NAMALWA (cell line): ENCODE data around the gene AP2A2.

Source experiments
- DNase-seq: peaks from one replicate; pipeline ENCODE4 v3.0.0-alpha.2; 2015; ENCODE audit warnings: low spot score

The AP2A2 gene

GRCh38 chr11:996681-997080 is 71.0 kb downstream of the AP2A2 start:
- no peak for DNase-seq

GRCh38 chr11:997907-998306 is 72.2 kb downstream of the AP2A2 start:
- no peak for DNase-seq

GRCh38 chr11:999009-999408 is 73.3 kb downstream of the AP2A2 start:
- no peak for DNase-seq

DNA sequence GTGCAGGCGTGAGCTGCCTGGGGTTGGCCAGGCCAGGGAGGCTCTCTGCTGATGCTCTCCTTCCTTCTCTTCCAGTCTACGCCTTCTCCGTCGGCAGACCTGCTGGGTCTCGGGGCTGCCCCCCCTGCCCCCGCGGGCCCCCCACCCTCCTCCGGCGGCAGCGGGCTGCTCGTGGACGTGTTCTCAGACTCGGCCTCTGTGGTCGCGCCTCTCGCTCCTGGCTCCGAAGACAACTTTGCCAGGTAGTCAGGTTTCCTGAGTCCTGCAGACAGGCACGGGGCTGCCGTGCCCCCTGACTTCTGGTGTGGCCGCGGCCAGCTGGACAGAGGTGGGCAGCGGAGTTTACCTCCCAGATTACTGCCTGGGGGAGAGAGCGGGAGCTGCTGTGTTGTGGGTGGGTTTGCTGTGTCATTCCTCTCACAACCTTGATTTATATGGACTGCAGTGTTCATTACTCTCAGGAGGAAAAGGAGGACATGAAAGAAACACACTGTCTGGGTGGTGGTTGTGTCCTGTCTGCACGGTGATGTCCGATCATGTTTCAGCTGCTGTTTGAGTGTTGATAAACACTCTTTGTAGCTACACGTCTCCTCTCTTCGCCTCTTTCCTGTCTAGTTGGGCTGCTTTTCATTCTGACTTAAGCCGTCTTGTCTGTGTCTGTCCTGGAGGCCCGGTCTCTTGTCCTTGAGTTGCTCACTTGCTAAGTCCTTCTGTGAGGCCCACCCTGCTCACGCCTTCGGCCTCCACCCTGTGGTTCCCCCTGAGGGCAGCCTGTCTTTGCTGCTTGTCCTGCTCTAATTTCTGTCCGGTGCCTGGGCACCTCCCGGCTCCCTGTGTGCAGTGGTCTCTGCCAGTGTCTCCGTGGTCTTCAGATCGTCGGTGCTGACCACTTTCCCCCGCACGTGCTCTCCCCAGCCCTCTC is 74.9 kb downstream of the AP2A2 start:
- no peak for DNase-seq

DNA sequence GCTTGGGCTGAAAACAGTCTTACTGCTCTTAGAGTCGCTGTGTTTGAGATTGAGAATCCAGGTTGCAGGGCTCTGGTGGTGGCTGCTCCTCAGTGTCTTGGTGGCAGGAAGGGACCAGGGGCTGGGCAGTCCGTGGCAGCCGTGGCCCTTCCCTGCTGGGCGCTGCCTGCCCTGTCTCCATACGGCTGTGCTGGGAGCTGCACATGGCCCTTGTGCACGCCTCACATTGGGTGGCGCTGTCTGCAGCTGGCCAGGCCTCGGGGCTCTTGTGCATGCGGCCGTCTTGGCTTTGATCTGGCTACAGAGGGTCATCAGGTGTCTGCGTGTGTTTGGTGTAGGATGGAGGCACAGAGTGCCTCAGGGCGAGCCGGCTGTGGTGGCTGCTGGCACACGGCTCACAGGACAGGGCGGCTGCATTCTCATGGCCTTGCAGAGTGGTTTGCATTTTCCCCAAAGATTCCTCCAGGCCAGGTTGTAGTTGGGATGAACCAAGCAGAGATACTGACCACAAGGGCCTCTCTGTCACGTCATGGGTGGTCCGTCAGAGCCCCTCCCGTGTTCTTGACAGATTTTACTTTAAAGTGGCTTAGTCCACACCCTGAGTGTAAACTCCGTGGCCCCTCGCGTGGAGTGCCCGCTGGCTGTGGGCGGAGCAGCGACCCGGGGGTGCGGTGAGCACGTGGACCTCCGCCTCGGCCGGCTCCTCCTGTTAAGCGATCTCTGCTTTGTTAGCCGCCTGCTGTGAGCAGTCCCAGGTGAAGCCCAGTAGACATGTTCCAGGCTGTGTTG is 76.1 kb downstream of the AP2A2 start:
- DNase-seq: no peak

DNA sequence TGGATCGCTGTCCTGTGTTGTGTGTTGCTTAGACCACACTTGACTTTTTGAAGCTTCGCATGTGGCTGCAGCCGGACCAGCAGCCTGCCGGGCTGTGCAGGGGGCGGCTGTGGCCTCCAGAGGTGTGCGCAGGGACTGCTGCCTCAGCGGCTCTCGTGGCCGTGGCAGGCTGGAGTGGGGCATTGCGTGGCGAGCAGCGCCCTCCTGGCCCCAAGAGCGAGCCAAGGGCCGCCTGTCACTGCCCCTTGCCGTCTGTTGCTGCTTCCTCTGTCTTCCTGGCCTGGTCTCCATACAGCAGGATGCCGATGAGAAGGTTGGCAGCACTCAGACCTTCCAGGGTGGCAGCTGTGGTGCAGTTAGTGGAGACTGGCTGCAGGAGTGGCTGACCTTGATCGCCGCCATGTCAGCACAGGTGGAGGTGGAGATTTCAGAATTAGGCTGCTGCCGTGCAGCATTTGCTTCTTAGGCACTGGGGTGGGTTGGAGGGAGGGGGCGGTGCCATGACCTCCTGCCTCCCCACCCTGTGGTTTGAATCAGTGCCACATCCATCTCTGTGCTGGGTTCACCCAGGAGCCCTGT is 76.8 kb downstream of the AP2A2 start:
- no peak for DNase-seq

GRCh38 chr11:1003159-1003558 is 77.5 kb downstream of the AP2A2 start:
- DNase-seq: no peak

- DNase-seq: peak; percentile 94
Measured at GRCh38 chr11:1005928-1006327, 80.3 kb downstream of the AP2A2 start.

DNA sequence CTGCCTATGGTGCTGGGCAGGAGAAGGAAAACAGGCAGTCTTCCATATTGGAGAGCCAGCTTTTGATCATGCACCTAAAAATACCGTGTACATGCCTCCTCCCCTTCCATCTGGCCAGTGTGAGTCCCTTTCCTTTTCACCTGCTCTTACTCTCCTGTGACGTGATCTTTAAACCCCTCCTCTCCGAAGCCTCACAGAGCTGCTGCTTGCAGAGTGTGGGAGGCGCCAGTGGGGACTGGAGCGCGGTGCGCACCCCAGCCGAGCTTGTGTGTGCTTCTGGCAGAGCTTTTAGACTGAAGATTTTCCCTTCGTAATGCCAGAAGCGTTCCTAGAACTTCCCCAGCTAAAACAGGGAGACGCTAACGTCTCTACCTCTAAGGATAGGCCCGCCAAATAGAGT is 81.1 kb downstream of the AP2A2 start:
- peak; percentile 74 for DNase-seq

GRCh38 chr11:1007279-1007678 is 81.6 kb downstream of the AP2A2 start:
- no peak for DNase-seq

GRCh38 chr11:1008001-1008802 is 82.5 kb downstream of the AP2A2 start:
- DNase-seq: no peak

DNA sequence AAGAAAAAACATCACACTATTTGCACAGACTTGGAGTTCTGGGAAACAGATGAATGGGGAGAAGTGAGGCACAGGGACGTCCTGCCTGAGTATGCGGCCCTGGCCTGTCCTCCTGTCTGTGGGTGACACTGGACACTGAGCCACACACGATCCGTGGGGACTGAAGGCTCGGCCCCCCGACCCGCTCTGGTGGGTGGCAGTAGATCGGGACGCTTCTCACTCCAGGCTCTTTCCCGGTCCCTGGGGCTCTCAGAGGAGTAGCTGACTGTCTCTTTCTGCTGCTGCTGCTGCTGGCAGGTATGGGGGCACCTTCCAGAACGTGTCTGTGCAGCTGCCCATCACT is 83.1 kb downstream of the AP2A2 start:
- DNase-seq: no peak

DNA sequence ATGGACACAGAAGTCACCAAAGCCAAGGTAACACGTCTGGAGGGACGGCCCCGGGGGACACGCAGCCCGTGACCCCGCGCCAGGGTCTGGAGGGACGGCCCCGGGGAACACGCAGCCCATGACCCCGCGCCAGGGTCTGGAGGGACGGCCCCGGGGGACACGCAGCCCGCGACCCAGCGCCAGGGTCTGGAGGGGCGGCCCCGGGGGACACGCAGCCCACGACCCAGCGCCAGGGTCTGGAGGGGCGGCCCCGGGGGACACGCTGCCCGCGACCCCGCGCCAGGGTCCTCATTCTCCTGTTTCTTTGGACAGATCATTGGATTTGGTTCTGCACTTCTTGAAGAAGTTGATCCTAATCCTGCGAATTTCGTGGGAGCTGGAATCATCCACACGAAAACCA is 83.7 kb downstream of the AP2A2 start:
- DNase-seq: no peak

DNA sequence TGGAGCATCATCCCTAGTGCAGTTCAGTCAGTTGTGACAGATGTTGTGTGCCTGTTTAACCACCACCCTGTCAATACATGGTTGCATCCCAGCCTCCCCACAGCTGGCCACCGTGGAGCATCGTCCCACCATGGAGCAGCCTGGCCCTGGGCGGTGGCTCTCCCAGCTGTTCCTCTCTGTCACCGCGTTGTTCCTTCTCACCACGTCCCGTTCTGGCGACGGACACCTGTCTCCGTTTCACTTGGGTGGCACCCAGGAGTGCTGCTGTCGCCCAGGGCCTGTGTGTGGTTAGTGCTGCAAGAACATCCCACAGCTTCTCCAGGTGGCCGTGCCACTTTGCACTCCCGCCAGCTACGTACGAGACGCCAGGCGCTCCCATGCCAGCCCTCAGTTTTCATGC is 84.3 kb downstream of the AP2A2 start:
- DNase-seq: peak; percentile 88

GRCh38 chr11:1010551-1011319 is 85.1 kb downstream of the AP2A2 start:
- no peak for DNase-seq

DNA sequence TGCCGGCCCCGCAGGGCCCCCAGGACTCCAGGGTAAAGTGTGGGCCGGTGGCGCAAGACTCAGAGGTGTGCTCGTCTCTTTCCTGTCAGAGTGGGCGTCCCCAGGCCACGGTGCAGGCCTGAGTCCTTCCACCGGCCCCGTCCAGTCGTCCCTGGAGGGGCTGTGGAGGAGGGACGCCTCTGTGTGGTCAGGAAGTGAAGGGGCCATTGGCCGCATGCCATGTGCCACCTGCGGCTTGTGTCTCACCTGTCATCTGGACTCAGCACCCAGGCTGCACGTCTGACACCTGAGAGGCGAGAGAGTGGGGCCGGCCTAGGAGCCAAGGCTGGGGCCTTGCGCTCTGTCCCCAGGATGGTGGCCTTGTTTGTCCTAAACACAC is 85.6 kb downstream of the AP2A2 start:
- DNase-seq: no peak

- no peak for DNase-seq
Measured at GRCh38 chr11:1012291-1012690, 86.6 kb downstream of the AP2A2 start.

DNA sequence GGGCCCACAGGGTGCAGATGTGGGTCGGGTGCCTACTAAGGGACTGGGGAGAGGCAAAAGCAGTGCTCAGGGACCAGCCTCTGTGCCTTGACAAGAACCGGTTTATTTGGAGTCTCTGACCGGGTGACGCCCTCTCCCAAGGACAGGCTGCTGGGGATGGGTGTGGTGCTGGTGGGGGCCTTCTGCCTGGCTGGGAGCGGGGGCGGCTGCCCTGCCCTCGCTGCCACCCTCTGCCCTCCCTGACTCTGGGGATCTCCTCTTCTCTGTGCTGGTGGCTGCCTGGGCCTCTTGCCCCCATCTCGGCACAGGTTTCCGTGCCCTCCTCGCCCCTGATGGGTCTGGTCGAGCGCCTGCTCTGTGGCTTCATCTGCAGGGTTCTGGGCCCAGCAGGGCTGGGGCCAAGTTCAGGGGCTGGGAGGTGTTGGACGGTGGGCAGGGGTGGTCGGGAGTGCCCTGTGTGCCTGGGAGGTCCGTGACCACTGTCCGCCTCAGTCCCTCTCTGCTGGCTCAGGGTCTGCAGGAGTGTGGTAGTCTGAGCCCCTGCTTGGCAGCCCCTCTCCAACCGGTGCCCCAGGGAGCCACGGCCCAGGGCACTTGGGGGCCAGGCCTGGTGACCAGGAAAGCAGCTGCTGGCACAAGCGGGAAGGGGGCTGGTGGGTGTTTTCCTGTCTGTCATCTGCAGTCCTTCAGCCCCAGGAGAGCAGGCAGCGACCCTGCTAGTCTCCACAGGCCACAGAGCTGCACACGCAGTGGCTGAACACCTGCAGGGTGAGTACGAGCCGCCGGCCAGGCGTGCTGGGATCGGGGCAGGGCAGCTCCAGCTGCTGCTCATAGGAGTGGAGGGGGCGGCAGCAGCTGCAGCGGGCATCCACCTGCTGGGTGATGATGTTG is 87.3 kb downstream of the AP2A2 start:
- DNase-seq: peak; percentile 84

- DNase-seq: no peak
Measured at GRCh38 chr11:1013631-1013935, 87.9 kb downstream of the AP2A2 start.

DNA sequence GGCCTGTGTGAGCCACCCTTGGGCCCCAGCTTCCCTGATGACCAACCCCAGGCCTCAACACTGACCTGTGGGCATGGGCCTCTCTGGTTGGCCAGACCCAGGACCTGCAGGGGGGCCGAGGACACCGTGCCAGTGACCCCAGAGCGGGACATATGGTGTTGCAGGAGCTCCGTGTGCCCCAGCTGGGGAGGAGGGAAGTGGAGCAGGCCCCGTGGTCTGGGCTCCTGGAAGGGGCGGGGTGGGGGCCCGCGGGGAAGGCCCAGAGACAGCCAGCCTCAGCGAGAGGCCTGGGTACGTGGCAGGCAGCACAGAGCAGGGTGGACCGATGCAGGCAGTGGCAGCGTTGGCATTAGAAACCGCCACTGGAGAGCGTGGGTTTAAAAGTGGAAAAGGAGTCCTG is 88.6 kb downstream of the AP2A2 start:
- DNase-seq: no peak

- no peak for DNase-seq
Measured at GRCh38 chr11:1015064-1015463, 89.4 kb downstream of the AP2A2 start.
